ENCODE results near the gene SPPL3.

The SPPL3 gene

GRCh38 chr12:120821878-120822277 is 82.3 kb downstream of the SPPL3 start:
- Histone ChIP-seq H3K4me3 (ENCODE audit: low read depth, low read length) (no peak overlapping the region), H3K36me3 (ENCODE audit: control insufficient read depth in 2 of 2, insufficient read depth in 1 of 2, low read length in 2 of 2) (no peaks in the 10 kb centered on the region), H3K9me3 (ENCODE audit: control insufficient read depth, insufficient read depth, low read depth, low read length) (no peaks in the 10 kb centered on the region), H3K4me1 (ENCODE audit: control insufficient read depth, insufficient read depth, low read length) (peaks cover 8% of the 10 kb centered on the region; the same call in 1 of the 2 replicates), H3K27ac (ENCODE audit: extremely low read depth, low read depth, low read length) (no peak overlapping the region)
- POLR2A ChIA-PET: no interaction called here
- TF ChIP-seq ZNF555 (tag by site-specific recombination; conservative IDR thresholded peaks at IDR 0.05): no peak
- peak; percentile 51; the same call in 1 of the 2 replicates for TF ChIP-seq ZBTB17 (tag by site-specific recombination; IDR thresholded peaks at IDR 0.05)
- no peak for TF ChIP-seq PRDM1 (tag by site-specific recombination; IDR thresholded peaks at IDR 0.05)
- TF ChIP-seq ZNF175 (tag by site-specific recombination; IDR thresholded peaks at IDR 0.05): no peak
- TF ChIP-seq REPIN1 (tag by site-specific recombination; IDR thresholded peaks at IDR 0.05; ENCODE audit: low read depth): no peak
- no peak for TF ChIP-seq ZNF544 (tag by site-specific recombination; IDR thresholded peaks at IDR 0.05)
- TF ChIP-seq ZNF302 (tag by site-specific recombination; IDR thresholded peaks at IDR 0.05; ENCODE audit: low read depth): no peak
- TF ChIP-seq GLIS2 (tag by site-specific recombination; IDR thresholded peaks at IDR 0.05): no peak
- TF ChIP-seq ZNF221 (tag by site-specific recombination; IDR thresholded peaks at IDR 0.05; ENCODE audit: borderline replicate concordance): no peak
- CTCF ChIA-PET: no interaction called here

- POLR2A ChIA-PET: no interaction called here
- no peak for TF ChIP-seq PRDM2 (tag by site-specific recombination; IDR thresholded peaks at IDR 0.05; ENCODE audit: borderline replicate concordance)
- TF ChIP-seq KLF16 (tag by site-specific recombination; IDR thresholded peaks at IDR 0.05): no peak
- no peak for TF ChIP-seq ZNF768 (tag by site-specific recombination; IDR thresholded peaks at IDR 0.05)
- TF ChIP-seq ZNF585B (tag by site-specific recombination; IDR thresholded peaks at IDR 0.05): no peak
- no peak for TF ChIP-seq ZNF510 (tag by site-specific recombination; IDR thresholded peaks at IDR 0.05; ENCODE audit: insufficient replicate concordance)
- no peak for TF ChIP-seq MZF1 (tag by site-specific recombination; IDR thresholded peaks at IDR 0.05; ENCODE audit: borderline replicate concordance)
- TF ChIP-seq ZNF18 (tag by site-specific recombination; IDR thresholded peaks at IDR 0.05): no peak
- TF ChIP-seq ZNF223 (tag by site-specific recombination; IDR thresholded peaks at IDR 0.05): no peak
- TF ChIP-seq FEZF1 (tag by site-specific recombination; IDR thresholded peaks at IDR 0.05): no peak
- no peak for TF ChIP-seq ZNF214 (tag by site-specific recombination; IDR thresholded peaks at IDR 0.05; ENCODE audit: borderline replicate concordance)
- TF ChIP-seq YY1 (tag by site-specific recombination; IDR thresholded peaks at IDR 0.05): no peak
- TF ChIP-seq ZNF292 (tag by site-specific recombination; IDR thresholded peaks at IDR 0.05; ENCODE audit: borderline replicate concordance, low read depth): no peak
- TF ChIP-seq ZBTB48 (tag by site-specific recombination; IDR thresholded peaks at IDR 0.05): no peak
- no peak for TF ChIP-seq PRDM10 (tag by site-specific recombination; IDR thresholded peaks at IDR 0.05)
- Histone ChIP-seq H3K27ac (ENCODE audit: extremely low read depth, low read depth, low read length) (no peak overlapping the region), H3K4me3 (ENCODE audit: low read depth, low read length) (no peak overlapping the region), H3K4me1 (ENCODE audit: control insufficient read depth, insufficient read depth, low read length) (peaks cover 8% of the 10 kb centered on the region; the same call in 1 of the 2 replicates), H3K9me3 (ENCODE audit: control insufficient read depth, insufficient read depth, low read depth, low read length) (no peaks in the 10 kb centered on the region), H3K36me3 (ENCODE audit: control insufficient read depth in 2 of 2, insufficient read depth in 1 of 2, low read length in 2 of 2) (no peaks in the 10 kb centered on the region)
- CTCF ChIA-PET: no interaction called here
These were observed 83.2 kb downstream of the SPPL3 start for GRCh38 chr12:120820884-120821510.

Measured in HEK293 (cell line).